Head of caudate nucleus (tissue), 42 donors: ENCODE results near the gene ARSB.
"Not testable (repeated sequence)": the region's sequence is repeated elsewhere in the genome, so short reads cannot be mapped to it uniquely, and the experiment has no call there.

Experiments used
- DNase-seq, 42 donors: peaks; one replicate each; pipeline versions ENCODE4 v3.0.0 to v3.0.0-alpha.2; 2020 to 2021; ENCODE audit warnings: mixed read lengths in 7 of 42
- intact Hi-C: fragments of 100-400 bp; cut with DNase I; formaldehyde crosslinking; loops from one replicate; pipeline ENCODE4 v1.15.0; 2022

The ARSB gene

DNA sequence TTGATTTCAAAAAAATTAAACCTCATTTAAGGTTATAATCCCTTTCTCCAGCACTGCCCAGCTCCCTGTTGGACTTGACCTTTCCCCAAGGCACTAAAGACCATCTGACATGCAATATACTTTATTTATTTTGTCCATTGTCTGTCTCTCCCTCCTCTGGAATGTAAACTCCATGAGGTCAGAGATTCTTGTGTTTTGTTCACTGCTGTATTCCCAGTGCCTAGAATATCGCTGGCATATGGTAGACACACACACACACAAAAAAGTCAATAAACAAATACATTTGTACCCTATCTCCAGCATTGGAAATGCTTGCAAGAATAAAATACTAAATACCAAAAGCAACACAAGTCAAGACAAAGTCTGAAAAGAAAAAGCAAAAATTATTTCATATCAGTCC is 17.3 kb upstream of the ARSB start:
- intact Hi-C loops: no loop called here
- no peak for DNase-seq

DNA sequence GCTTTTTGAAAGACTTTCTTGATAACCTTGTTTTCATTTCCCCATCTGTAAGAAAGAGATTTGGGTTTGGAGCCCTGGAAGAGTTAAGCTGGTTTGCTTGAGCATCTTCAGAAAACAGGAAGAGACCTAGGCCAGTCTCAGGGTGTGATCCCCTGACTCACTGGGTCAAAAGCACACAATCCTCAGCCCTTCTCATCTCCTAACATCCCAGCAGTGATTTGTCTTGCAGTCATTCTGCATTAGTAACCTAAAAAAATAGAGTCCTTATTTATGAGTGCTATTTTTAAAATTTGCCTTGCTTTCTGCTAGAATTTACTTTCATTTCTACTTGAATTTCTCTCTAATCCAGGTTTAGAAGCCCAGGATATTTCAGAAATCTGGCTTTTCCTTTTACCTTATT is 16.4 kb upstream of the ARSB start:
- intact Hi-C loops: no loop called here
- DNase-seq: no peak

DNA sequence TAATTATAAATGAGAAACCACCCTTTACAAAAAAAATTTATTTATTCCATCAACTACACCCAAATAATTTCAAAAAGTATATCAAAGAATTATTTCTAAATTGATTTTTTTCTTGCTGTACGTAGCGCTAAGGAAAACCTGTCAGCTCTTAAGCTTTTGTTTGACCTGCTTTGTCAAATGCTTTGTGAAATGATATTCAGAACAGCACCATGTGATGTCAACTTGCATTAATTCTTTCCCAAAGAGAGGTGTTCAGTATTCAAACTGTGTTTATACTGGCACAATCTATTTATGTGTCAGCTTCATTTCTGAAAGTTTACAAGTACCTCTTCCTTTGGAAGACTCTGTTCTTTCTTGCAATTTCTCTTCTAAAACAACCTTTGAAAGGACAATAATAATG is 12.0 kb upstream of the ARSB start:
- intact Hi-C loops: no loop called here
- no peak for DNase-seq

DNA sequence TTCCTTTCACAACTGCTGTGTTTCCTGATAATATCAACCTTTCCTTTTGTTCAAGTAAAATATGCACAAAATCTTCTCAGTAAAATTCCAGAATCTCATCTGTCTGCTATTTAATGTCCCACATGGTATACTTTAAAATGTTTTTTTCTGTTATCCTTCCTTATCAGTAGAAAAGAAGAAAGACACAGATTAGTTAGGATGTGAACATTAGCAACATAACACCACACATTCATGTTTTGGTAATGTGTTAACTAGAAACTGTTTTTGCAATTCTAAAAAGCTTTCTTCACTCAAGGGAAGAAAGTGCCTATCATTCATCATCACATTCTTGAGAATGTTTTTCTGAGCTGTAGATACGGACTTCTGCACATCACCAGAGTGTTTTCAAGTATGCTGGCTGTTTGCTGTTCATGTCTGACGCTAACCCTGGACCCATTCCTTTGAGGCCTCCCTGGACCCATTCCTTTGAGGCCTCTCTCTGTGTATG is 10.5 kb upstream of the ARSB start:
- DNase-seq: no peak
- intact Hi-C loops: no loop called here

DNA sequence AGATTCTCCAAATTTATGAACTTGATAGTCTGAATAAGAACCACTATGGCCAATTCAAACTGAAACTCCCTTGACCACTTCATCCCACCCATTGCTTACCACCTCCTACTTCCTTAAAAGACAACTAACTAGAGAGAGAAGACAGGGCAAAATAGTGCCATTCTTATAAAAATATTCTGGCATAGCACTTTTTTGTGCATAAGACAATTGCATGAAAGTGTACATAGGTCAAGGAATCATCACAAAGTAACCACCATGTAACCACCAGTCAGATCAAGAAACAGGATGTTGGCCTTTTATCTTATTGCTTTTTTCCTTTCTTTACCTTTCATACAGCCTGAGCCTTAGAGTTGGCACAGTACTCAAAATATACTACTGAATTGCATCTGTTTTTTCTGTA is 8.1 kb upstream of the ARSB start:
- intact Hi-C loops: no loop called here
- no peak for DNase-seq

DNA sequence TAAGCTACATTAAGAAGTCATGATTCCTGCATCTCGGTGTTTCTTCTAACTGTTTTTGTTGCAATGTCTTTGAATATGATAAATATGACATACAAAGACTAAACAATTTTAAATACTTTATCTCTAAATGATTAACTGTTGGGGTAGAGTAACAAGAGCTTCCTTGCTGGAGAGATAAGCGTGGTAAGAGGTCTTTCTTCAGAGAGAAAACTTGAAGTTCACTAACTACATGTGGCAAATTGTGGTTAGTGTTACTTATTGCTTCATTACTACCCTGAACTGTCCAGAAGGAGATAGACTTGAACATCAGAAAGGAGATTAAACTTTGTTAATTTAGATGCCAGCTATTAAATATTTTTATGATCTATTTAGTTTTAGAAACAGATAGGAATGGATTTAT is 7.0 kb upstream of the ARSB start:
- intact Hi-C loops: no loop called here
- no peak for DNase-seq

DNA sequence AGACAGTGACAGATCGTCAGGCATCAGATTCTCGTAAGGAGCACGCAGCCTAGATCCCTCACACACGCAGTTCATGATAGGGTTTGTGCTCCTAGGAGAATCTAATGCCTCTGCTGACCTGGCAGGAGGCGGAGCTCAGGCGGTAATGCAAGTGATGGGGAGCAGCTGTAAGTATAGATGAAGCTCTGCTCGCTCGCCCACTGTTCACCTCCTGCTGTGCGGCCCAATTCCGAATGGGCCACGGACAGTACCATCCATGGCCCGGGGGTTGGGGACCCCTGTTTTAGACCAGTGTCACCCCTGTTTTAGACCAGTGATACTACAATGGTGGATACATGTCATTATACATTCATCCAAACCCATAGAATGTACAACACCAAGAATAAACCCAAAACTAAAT is 4.0 kb upstream of the ARSB start:
- intact Hi-C loops: loop anchor here (10.0 kb wide), 1 partner anchor 344 kb away; the partner anchor contains the start of gene LHFPL2
- DNase-seq: no peak

DNA sequence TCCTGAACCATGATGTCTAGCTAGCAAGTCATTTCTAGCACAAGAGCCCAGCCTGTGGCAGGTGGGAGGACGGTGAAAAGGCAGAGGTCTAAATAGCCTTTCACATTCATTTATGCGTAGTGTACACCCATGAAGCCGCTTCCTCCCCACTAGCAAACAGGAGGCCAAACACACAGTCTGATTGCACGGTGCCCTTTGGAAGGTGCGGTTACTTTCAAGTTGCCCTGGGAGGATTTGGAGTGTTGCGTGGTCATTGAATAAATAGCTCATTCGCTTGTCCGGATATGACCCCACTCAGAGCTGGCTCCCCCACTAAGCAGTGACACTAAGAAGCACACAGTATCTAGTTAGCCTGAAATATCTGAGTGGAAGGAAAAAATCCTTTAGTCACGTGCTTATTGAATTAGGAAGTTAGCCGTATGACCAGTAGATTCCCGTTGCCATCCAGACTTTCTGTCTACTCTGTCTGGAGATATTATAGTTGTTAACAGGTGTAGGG is 664 bp upstream of the ARSB start:
- intact Hi-C loops: loop anchor here (10.0 kb wide), 1 partner anchor 341 kb away; the partner anchor contains the start of gene LHFPL2
- DNase-seq: peak in 35 of 42 donors; percentile 7 to 64 (median 30)

DNA sequence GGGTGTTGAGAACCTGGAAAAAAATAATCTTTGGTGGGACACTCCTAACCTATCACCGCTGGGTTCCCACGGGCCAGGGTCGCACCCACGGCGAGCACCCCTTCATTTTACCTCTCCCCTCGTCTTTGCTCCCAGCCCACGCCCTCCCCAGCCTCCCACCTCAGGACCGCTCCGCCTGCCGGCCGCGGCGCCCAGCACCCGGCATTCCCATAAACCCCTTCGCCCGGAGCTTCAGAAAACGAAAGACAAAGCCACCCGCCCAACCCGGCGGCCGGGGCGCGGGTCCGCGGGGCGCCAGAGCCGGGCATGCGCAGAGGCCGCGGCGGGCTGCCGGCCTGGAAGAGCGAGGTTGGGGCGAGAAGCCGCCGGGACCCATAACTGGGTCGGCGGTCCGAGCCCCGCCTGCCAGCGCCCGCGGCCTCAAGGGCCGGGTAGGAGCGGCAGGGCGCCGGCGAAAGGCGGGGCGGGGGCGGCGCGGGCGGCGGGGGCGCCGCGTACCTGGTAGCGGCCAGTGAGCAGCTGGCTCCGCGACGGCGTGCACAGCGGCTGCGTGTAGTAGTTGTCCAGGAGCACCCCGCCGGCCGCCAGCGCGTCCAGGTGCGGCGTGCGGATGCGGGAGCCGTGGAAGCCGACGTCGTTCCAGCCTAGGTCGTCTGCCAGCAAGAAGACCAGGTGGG is 533 bp downstream of the ARSB start:
- peak; percentile 74 to 95 (median 89) for DNase-seq
- intact Hi-C loops: loop anchor here (10.0 kb wide), 1 partner anchor 340 kb away; the partner anchor contains the start of gene LHFPL2

DNA sequence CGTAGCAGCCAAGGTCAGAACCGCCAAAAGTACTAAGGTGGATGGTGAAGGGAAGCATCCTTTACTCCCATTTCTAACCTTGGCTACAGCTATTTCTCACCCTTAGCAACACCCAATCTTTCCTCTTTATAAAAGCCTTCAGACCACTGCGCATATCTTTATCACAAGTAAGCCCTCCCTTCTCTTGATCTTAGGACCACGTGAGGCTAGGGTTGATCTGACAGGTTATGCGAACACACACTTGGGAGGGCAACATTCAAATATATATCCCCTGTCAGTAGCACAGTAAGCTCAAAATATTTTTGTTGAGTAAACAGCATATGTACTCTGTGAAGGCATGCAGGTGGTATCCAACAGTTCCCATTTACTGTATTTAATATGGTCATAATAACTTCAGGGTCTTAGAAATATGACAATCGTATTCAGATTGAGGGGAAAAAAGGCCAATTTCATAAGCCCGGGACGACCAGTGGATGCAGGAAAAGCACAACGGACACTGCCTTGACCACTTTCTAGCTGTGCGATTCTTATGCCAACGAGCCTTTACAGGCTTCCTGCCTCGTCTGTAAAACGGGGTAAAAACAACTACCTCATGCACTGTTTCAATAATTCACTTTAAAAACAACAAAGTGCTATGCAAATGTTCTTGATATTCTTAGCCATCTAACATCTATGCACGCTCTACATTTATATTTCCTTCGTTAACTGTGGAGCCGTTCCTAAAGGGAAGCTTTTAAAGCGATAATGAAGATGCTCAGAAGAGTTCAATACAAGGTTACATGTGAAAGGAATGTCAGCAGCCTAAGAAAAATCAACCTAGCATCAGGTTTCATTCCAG is 1.3 kb downstream of the ARSB start:
- intact Hi-C loops: loop anchor here (10.0 kb wide), 1 partner anchor 339 kb away; the partner anchor contains the start of gene LHFPL2
- DNase-seq: peak in 1 of 42 donors; percentile 22

DNA sequence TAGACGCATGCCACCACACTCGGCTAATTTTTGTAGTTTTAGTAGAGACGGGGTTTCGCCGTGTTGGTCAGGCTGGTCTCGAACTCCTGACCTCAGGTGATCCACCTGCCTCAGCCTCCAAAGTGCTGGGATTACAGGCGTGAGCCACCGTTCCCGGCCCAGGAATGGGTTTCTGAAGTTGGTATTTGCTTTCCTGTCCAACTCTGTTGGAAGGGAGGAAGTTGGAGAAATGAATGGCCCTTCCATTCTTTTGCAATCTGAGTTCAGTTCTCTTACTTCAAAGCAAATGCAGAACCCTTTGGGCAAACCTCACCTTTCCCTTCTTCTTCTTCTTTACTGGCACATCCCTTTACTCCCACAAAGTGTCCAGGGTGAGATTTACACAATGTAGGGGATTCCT is 1.9 kb downstream of the ARSB start:
- intact Hi-C loops: loop anchor here (10.0 kb wide), 1 partner anchor 338 kb away; the partner anchor contains the start of gene LHFPL2

DNA sequence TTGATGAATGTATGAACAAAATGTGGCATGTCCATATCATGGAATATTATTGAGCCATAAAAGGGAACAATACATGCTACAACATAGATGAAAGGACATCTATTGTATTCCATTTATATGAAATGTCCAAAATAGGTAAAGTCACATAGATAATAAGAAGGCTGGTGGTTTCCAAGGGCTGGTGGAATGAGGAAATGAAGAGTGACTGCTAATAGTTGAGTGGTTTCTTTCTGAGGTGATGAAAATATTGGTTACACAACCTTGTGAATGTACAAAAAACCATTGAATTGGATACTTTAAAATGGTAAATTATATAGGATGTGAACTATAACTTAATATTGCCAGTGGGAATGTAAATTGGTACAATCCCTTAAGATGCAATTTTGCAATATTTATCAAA is 5.2 kb downstream of the ARSB start:
- no peak for DNase-seq
- intact Hi-C loops: loop anchor here (10.0 kb wide), 3 partner anchors 75 to 615 kb away; partner anchors contain the start of genes LHFPL2 and SCAMP1

More for the DNA sequence above, 1.9 kb downstream of the ARSB start:
- DNase-seq: not testable (repeated sequence)

DNA sequence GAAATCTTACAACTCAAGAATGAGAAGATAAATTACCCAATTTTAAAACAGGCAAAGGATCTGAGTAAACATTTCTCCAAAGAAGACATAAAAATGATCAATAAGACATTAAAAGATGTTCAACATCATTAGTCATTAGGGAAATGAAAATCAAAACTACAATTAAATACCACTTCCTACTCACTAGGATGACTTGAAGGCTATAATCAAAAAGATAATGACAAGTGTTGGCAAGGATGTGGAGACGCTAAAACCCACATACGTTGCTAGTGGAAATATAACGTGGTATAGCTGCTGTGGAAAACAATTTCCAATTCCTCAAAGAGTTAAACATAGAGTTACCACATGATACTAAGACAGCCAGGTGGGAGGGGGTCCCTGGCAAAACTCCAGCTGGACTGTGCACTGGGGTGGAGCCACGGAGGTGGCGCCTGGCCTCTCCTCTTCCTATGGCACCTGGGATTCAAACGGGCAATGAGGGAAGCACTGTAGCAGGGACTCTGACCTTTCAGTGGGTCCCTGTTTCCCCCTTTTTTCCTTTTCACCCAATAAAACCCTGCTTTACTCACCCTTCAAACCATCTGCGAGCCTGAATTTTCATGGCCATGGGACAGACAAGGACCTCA is 5.9 kb downstream of the ARSB start:
- intact Hi-C loops: loop anchor here (10.0 kb wide), 2 partner anchors 74 to 614 kb away; partner anchors contain the start of gene SCAMP1
- DNase-seq: no peak

DNA sequence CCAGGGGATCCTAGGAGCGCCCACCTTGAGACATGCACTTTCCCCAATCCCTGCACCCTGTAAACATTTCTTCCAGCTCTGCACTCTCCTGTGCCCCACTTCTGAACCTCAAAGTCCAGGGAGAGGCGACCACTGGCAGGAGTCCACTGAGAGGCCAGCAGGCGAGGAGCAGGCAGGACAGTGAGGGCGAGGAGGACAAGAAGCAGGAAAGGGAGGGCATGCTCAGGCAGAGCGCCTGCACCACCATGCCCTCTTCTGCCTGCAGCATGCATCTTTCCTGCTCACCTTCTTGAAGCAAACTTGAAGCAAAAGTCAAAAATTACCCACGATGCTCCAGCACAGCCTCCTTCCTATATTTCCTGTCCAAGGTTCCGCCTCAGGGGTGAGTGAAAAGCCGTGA is 10.1 kb downstream of the ARSB start:
- intact Hi-C loops: loop anchor here (10.0 kb wide), 2 partner anchors 70 to 610 kb away; partner anchors contain the start of gene SCAMP1
- peak in 1 of 42 donors; percentile 2 for DNase-seq

DNA sequence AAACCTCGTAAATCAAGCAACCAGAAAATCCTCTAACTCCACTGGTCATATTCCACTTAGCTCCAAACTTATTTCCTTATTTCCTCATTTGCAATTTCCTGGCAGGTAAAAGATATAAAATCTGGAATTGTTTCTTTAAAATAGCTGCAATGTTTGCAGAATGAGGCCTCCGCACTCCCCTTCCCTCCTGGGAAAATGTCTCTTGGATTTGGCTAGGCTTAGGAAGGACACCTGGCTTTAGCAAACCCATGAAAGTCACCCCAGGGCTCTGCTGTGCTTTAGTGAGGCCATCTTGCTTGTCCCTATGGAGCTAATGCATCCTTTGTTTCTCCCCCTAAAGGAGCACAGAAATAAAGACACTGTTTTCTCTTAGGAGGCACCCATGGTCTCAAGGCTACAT is 10.5 kb downstream of the ARSB start:
- no peak for DNase-seq
- intact Hi-C loops: loop anchor here (5.0 to 10.0 kb wide), 3 partner anchors 70 to 610 kb away; partner anchors contain the start of gene SCAMP1

DNA sequence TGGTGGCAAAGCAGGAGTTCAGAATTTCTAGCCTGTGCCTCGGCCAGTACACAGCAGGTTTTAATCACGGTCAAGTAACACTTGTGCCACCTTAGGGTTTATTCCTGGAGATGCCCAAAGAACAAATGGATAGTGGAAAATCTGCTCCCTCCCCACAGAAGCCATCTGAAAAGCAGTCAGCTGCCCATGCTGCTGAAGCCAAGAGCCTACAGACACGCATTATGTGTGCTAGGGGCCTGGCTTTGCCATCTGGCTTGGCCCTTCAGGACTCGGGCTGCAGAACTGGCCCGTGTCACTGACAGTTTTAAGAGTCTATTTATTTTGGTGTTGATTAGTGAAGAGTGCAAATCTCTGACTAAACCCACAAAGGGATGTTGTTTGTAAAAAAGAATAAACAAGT is 11.1 kb downstream of the ARSB start:
- DNase-seq: peak; percentile 47 to 85 (median 68)
- intact Hi-C loops: loop anchor here (5.0 to 10.0 kb wide), 3 partner anchors 69 to 609 kb away; partner anchors contain the start of gene SCAMP1

DNA sequence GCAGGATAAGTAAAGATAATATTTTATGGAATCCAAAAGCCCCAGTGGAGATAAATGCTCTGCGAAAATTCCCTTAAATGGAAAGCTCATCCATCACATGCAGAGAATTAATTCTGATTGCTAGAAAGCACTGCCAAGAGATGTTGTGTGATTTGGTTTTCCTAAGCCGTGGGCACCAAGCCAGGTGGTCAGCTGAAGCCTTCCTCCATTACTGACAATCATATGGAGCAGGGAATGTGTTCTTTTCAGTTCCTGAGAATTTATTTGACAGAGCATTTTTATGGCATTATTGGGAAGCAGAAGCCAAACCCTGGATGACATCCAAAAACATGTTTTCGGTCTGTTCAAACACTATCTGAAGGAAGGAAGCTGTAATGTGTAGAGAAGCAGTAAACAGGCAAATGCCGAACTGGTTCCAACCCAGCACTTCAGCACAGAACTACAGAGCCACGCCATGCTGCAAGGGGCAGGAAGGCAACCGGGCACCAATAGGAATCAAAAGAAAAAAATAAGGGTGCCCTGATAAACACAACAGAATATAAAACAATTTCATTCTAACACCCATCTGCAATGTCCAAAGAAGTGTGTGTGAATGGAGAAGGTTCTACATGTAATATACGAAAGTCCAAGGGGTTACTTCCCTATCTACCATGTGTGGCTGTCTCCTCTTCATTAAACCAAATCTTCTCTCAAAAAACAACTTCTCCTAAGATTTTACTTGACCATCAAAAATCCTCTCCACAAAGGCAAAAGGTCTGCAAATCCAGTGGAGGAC is 12.3 kb downstream of the ARSB start:
- intact Hi-C loops: loop anchor here (5.0 to 10.0 kb wide), 3 partner anchors 68 to 608 kb away; partner anchors contain the start of gene SCAMP1
- peak in 17 of 42 donors; percentile 10 to 66 (median 30) for DNase-seq

DNA sequence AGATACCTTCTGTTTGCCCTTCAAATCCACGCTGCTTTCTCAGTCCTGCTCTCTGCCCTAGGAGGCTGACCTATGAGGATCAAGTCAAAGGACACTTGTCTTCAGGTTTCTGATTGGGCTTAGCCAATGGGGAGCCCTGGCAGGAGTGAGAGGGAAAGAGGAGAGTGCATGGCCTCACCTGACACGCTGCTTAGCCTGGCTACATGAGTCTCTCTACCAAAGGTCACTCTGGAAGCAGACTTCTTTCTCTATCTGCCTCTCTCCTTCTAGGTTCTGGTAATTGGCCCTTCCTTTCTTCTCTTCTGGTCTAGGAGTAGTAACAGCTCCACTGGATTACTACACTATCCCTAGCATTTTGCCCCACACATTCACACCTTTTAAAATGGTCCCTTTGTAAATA is 13.1 kb downstream of the ARSB start:
- intact Hi-C loops: loop anchor here (5.0 to 10.0 kb wide), 3 partner anchors 67 to 607 kb away; partner anchors contain the start of gene SCAMP1
- DNase-seq: no peak
